HEK293T (cell line): ENCODE results near the gene EMP1.

Source experiments
- ARNT ChIP-seq: fragments of 450-650 bp; IDR thresholded peaks from 2 replicates; pipeline ENCODE4 v1.6.1; 2017; ENCODE audit warnings: mild to moderate bottlenecking
- BHLHE40 ChIP-seq: fragments of 450-650 bp; IDR thresholded peaks from 2 replicates; pipeline ENCODE4 v1.6.1; 2016; ENCODE audit warnings: mild to moderate bottlenecking, moderate library complexity, borderline replicate concordance
- ELF4 ChIP-seq: fragments of 450-650 bp; IDR thresholded peaks from 2 replicates; pipeline ENCODE4 v1.6.1; 2017; ENCODE audit warnings: antibody characterized with exemption
- FOXA1 ChIP-seq: fragments of 450-650 bp; IDR thresholded peaks from 2 replicates; pipeline ENCODE4 v1.6.1; 2016; ENCODE audit warnings: mild to moderate bottlenecking
- FOXK2 ChIP-seq: fragments of 450-650 bp; IDR thresholded peaks from 2 replicates; pipeline ENCODE4 v1.6.1; 2016; ENCODE audit warnings: mild to moderate bottlenecking
- FOXM1 ChIP-seq: fragments of 450-650 bp; IDR thresholded peaks from 2 replicates; pipeline ENCODE4 v1.6.1; 2017; ENCODE audit warnings: mild to moderate bottlenecking, borderline replicate concordance
- NFRKB ChIP-seq: fragments of 450-650 bp; IDR thresholded peaks from 2 replicates; pipeline ENCODE4 v1.6.1; 2016; ENCODE audit warnings: mild to moderate bottlenecking, moderate library complexity
- SP1 ChIP-seq: fragments of 450-650 bp; IDR thresholded peaks from 2 replicates; pipeline ENCODE4 v1.6.1; 2017
- TARDBP ChIP-seq: fragments of 450-650 bp; IDR thresholded peaks from 2 replicates; pipeline ENCODE4 v1.6.1; 2016
- ZNF384 ChIP-seq: fragments of 450-650 bp; IDR thresholded peaks from 2 replicates; pipeline ENCODE4 v1.6.1; 2016

DNA sequence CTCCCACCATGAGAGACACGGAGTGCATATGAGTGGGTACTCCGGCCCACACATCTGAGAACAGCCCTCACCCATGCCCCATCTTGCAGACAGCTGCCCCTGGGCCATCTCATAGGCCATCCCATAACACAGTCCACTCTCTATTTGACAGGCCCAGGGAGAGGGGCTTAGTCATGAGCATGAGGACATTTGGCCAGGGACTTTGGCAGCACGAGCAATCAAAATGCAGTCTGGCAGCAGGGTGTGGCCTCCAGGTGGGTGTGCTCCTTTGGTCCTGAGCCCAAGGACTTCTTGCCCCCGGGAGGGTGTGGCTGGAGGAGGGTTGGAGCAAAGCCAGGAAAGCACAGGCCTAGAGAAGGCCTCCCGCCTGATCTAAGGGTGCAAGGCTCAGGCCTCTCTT, 25.6 kb downstream of the EMP1 start:
- TF ChIP-seq FOXM1, result no peak
- no peak for TF ChIP-seq BHLHE40
- TF ChIP-seq ARNT, result no peak
- TF ChIP-seq SP1, result no peak
- no peak for TF ChIP-seq FOXK2
- no peak for TF ChIP-seq FOXA1
- no peak for TF ChIP-seq TARDBP
- TF ChIP-seq ZNF384, result no peak
- TF ChIP-seq ELF4, result no peak
- TF ChIP-seq NFRKB, result no peak
